HCT116 (cell line): ENCODE results near the gene C12orf43. TPM values are rescaled to one million over a fixed set of nuclear protein-coding genes. Genes with fewer than 3 reads are reported as not detected.

Experiments used
- ATAC-seq: fragments of 200-7000 bp; cut with Tn5 transposase; 2 replicates; pipeline ENCODE4 v1.9.1; 2020; ENCODE audit warnings: mild to moderate bottlenecking, moderate library complexity
- BruUV-seq: library from RNA; stranded (reverse); fragments of 400-500 nt; replicated peaks from 2 replicates; lab custom pipeline; 2021; lab: Mats Ljungman, UMichigan
- CTCF ChIA-PET: fragments of 300-600 bp; sonication (Branson Sonifier 250); formaldehyde crosslinking; loops from one replicate; lab custom pipeline; 2021; ENCODE audit warnings: antibody characterized with exemption; lab: Charles Lee
- POLR2A ChIA-PET: fragments of 300-600, 350-600 bp; sonication (Branson Sonifier 250); formaldehyde crosslinking; loops from one replicate; lab custom pipeline; 2021; ENCODE audit warnings: antibody characterized with exemption; lab: Charles Lee
- RAD21 ChIA-PET, 2 experiments: fragments of 300-600 bp; sonication (Branson Sonifier 250); formaldehyde crosslinking; loops; one replicate each; lab custom pipeline; 2023; ENCODE audit warnings: low total read pairs in 2 of 2; ENCODE audit not compliant: uncharacterized antibody in 2 of 2, unreplicated experiment in 2 of 2, low non-redundant PET in 1 of 2; lab: Charles Lee
- DNase-seq: peaks from one replicate; pipeline ENCODE4 v3.0.0-alpha.2; 2010; ENCODE audit warnings: low read depth, low spot score
- H2AFZ ChIP-seq: fragments of 200-600 bp; shearing (Covaris generic), sonication (generic); 2 replicates; pipeline ENCODE4 v1.6.1; 2017; ENCODE audit warnings: low read depth, mixed run types, mixed read lengths, antibody characterized with exemption, low read length; ENCODE audit not compliant: poor library complexity, severe bottlenecking
- H3K27ac ChIP-seq: 2 replicates; pipeline ENCODE4 v1.5.1; 2012; ENCODE audit warnings: low read depth, low read length
- H3K27me3 ChIP-seq: fragments of 200-600 bp; sonication (generic); 2 replicates; pipeline ENCODE4 v1.6.1; 2016; ENCODE audit warnings: mixed run types, low read length, mixed read lengths; ENCODE audit not compliant: insufficient read depth
- H3K36me3 ChIP-seq, 2 experiments: fragments of 200-500 bp in 1 of 2; fragments of 200-600 bp in 1 of 2; sonication (Bioruptor generic) in 1 of 2; sonication (generic) in 1 of 2; 2 replicates each; pipeline versions ENCODE4 v1.5.1 to v1.6.1; 2014 to 2016; ENCODE audit warnings: low read length in 2 of 2, inconsistent platforms in 1 of 2, mixed read lengths in 1 of 2, mixed run types in 1 of 2; ENCODE audit not compliant: insufficient read depth in 2 of 2, control insufficient read depth in 1 of 2
- H3K4me1 ChIP-seq, 2 experiments: fragments of 200-600 bp in 1 of 2; sonication (generic) in 1 of 2; 2 replicates each; pipeline versions ENCODE4 v1.5.1 to v1.6.1; 2012 to 2017; ENCODE audit warnings: low read length in 2 of 2, inconsistent platforms in 1 of 2, mild to moderate bottlenecking in 1 of 2, mixed read lengths in 1 of 2, mixed run types in 1 of 2, moderate library complexity in 1 of 2; ENCODE audit not compliant: insufficient read depth in 2 of 2, control insufficient read depth in 1 of 2
- H3K4me2 ChIP-seq: fragments of 200-600 bp; sonication (generic); 2 replicates; pipeline ENCODE4 v1.6.1; 2017; ENCODE audit warnings: mixed run types, low read length, mixed read lengths
- H3K4me3 ChIP-seq, 2 experiments: fragments of 200-600 bp in 1 of 2; sonication (generic) in 1 of 2; replicated peaks in 1 of 2; 2 replicates each; pipeline ENCODE4 v1.5.1; 2011 to 2016; ENCODE audit warnings: low read length in 2 of 2, control low read depth in 1 of 2, low read depth in 1 of 2, mild to moderate bottlenecking in 1 of 2, mixed read lengths in 1 of 2, mixed run types in 1 of 2
- H3K79me2 ChIP-seq: fragments of 200-600 bp; sonication (generic); 2 replicates; pipeline ENCODE4 v1.6.1; 2017; ENCODE audit warnings: mild to moderate bottlenecking, mixed run types, low read length, moderate library complexity, mixed read lengths; ENCODE audit not compliant: insufficient read depth
- H3K9ac ChIP-seq: fragments of 200-600 bp; sonication (generic); 2 replicates; pipeline ENCODE4 v1.6.1; 2016; ENCODE audit warnings: low read length, mixed read lengths
- H3K9me2 ChIP-seq: fragments of 200-600 bp; sonication (generic), shearing (Covaris generic); 2 replicates; pipeline ENCODE4 v1.6.1; 2017; ENCODE audit warnings: mixed run types, mild to moderate bottlenecking, moderate library complexity; ENCODE audit not compliant: insufficient read depth
- H3K9me3 ChIP-seq, 2 experiments: fragments of 200-500 bp in 1 of 2; fragments of 200-600 bp in 1 of 2; sonication (Bioruptor generic) in 1 of 2; sonication (generic) in 1 of 2; 2 replicates each; pipeline ENCODE4 v1.6.1; 2014 to 2017; ENCODE audit warnings: low read length in 2 of 2, mixed read lengths in 2 of 2, inconsistent platforms in 1 of 2, low read depth in 1 of 2, mild to moderate bottlenecking in 1 of 2, mixed run types in 1 of 2, moderate library complexity in 1 of 2; ENCODE audit not compliant: control insufficient read depth in 1 of 2, insufficient read depth in 1 of 2
- H4K20me1 ChIP-seq: fragments of 200-600 bp; sonication (generic), shearing (Covaris generic); 2 replicates; pipeline ENCODE4 v1.6.1; 2017; ENCODE audit warnings: mixed run types, mild to moderate bottlenecking, moderate library complexity; ENCODE audit not compliant: insufficient read depth
- CEBPB ChIP-seq: IDR thresholded peaks from 2 replicates; pipeline ENCODE4 v1.6.1; 2012; ENCODE audit warnings: low read depth
- ELF1 ChIP-seq: IDR thresholded peaks from 2 replicates; pipeline ENCODE4 v1.6.1; 2012; ENCODE audit warnings: low read depth, borderline replicate concordance
- EZH2 ChIP-seq: fragments of 200-600 bp; sonication (generic); IDR thresholded peaks from 2 replicates; pipeline ENCODE4 v1.6.1; 2017; ENCODE audit warnings: antibody characterized with exemption, mixed run types
- EZH2phosphoT487 ChIP-seq: fragments of 200-600 bp; IDR thresholded peaks from 2 replicates; pipeline ENCODE4 v1.6.1; 2018; ENCODE audit warnings: antibody characterized with exemption, borderline replicate concordance
- FOSL1 ChIP-seq: IDR thresholded peaks from 2 replicates; pipeline ENCODE4 v1.6.1; 2012; ENCODE audit warnings: low read depth
- POLR2A ChIP-seq: IDR thresholded peaks from 2 replicates; pipeline ENCODE4 v1.7.0; 2011; ENCODE audit warnings: borderline replicate concordance; ENCODE audit not compliant: insufficient read depth, insufficient read length; ENCODE audit errors: extremely low read depth
- POLR2AphosphoS5 ChIP-seq: IDR thresholded peaks from 2 replicates; pipeline ENCODE4 v1.6.1; 2011; ENCODE audit warnings: mild to moderate bottlenecking, low read depth, low read length, moderate library complexity
- RAD21 ChIP-seq: IDR thresholded peaks from 2 replicates; pipeline ENCODE4 v1.6.1; 2012; ENCODE audit warnings: low read depth, mild to moderate bottlenecking
- SIN3A ChIP-seq: IDR thresholded peaks from 2 replicates; pipeline ENCODE4 v1.6.1; 2012; ENCODE audit warnings: low read depth
- SRF ChIP-seq: IDR thresholded peaks from 2 replicates; pipeline ENCODE4 v1.6.1; 2012; ENCODE audit warnings: low read depth
- TCF7L2 ChIP-seq: IDR thresholded peaks from 2 replicates; pipeline ENCODE4 v1.7.0; 2011; ENCODE audit warnings: borderline replicate concordance, inconsistent platforms; ENCODE audit not compliant: insufficient read depth, insufficient read length; ENCODE audit errors: extremely low read depth
- YY1 ChIP-seq: IDR thresholded peaks from 2 replicates; pipeline ENCODE4 v1.6.1; 2011; ENCODE audit warnings: low read length, low read depth, moderate library complexity, mild to moderate bottlenecking; ENCODE audit not compliant: insufficient replicate concordance; ENCODE audit errors: extremely low read depth
- ZFX ChIP-seq: fragments of 450-650 bp; IDR thresholded peaks from 2 replicates; pipeline ENCODE4 v1.6.1; 2017
- ZNF274 ChIP-seq: fragments of 200-500 bp; sonication (Bioruptor generic); IDR thresholded peaks from 2 replicates; pipeline ENCODE4 v1.6.1; 2014; ENCODE audit warnings: mild to moderate bottlenecking, low read depth, low read length, inconsistent platforms
- intact Hi-C: fragments of 100-400 bp; cut with micrococcal nuclease; formaldehyde crosslinking; loops from 2 replicates; pipeline ENCODE4 v1.10.0; 2022
- total RNA-seq: library from RNA; stranded (reverse); gene quantifications from one replicate; pipeline ENCODE4 v1.2.1, GENCODE V29; 2021; ENCODE audit not compliant: unreplicated experiment
- TF ChIP-seq, protein P1 (sequence below): IDR thresholded peaks from 2 replicates; pipeline ENCODE4 v1.6.1; 2012
- TF ChIP-seq, protein P2 (sequence below): IDR thresholded peaks from 2 replicates; pipeline ENCODE4 v1.6.1; 2012
- TF ChIP-seq, protein P3 (sequence below), 3 experiments: fragments of 200-600 bp in 1 of 3; sonication (generic) in 1 of 3; IDR thresholded peaks in 2 of 3; conservative IDR thresholded peaks in 1 of 3; 2 replicates each; pipeline ENCODE4 v1.5.1; 2012 to 2017; ENCODE audit warnings: low read depth in 2 of 3, low read length in 2 of 3, antibody characterized with exemption in 1 of 3, borderline replicate concordance in 1 of 3, control low read depth in 1 of 3, mild to moderate bottlenecking in 1 of 3, mixed read lengths in 1 of 3, mixed run types in 1 of 3, moderate library complexity in 1 of 3; ENCODE audit not compliant: insufficient read depth in 1 of 3

C12orf43 gene
- total RNA-seq, 1 experiment from 2014 or later = 16.2 TPM

DNA sequence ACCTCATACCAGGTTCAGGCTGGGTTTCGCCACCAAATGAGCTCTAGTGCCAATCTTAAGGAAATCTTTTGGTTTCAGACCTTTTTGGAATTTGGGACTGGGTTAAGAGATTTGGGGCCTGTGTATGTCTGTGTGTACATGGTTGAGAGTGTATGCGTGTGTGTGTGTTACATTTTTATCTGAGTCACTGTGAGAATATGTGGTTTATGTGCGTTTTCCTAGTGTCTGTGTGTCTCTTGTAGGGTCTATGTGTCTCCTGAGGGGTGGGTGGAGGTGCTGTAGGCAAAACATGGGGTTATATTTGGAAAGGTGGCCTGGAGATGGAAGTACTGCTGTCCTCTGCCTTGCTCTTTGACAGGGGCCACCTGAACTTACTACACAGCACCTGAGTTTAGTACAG, 17.9 kb downstream of the C12orf43 start:
- H3K4me2 ChIP-seq = no peak overlapping the region
- ChIA-PET POLR2A (no interaction called here), CTCF (no interaction called here), RAD21 (no interaction called here)
- H3K9me3 ChIP-seq = no peaks in the 10 kb centered on the region
- H4K20me1 ChIP-seq = no peaks in the 10 kb centered on the region
- no peak for DNase-seq
- H3K27me3 ChIP-seq = no peaks in the 10 kb centered on the region
- no peaks in the 10 kb centered on the region for H3K79me2 ChIP-seq
- H2AFZ ChIP-seq = no peak overlapping the region
- H3K36me3 ChIP-seq = peaks cover 0 to 6% of the 10 kb centered on the region in 2 experiments; a peak in 3 of 4 replicates
- no peak overlapping the region for H3K9ac ChIP-seq
- H3K4me1 ChIP-seq = no peaks in the 10 kb centered on the region
- no TSS peak for BruUV-seq
- H3K27ac ChIP-seq = no peak overlapping the region
- no peak for ATAC-seq
- H3K4me3 ChIP-seq = no peak overlapping the region
- no peak for TF ChIP-seq FOSL1
- TF ChIP-seq SIN3A = no peak
- no peak for TF ChIP-seq RAD21
- no peak for TF ChIP-seq TCF7L2
- TF ChIP-seq EZH2 = no peak
- no peak for TF ChIP-seq POLR2A
- TF ChIP-seq, protein P1, sequence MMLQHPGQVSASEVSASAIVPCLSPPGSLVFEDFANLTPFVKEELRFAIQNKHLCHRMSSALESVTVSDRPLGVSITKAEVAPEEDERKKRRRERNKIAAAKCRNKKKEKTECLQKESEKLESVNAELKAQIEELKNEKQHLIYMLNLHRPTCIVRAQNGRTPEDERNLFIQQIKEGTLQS = no peak
- TF ChIP-seq ELF1 = no peak
- TF ChIP-seq, protein P2, sequence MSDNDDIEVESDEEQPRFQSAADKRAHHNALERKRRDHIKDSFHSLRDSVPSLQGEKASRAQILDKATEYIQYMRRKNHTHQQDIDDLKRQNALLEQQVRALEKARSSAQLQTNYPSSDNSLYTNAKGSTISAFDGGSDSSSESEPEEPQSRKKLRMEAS = no peak
- TF ChIP-seq YY1 = no peak
- intact Hi-C loops = no loop called here
- no peaks in the 10 kb centered on the region for H3K9me2 ChIP-seq

DNA sequence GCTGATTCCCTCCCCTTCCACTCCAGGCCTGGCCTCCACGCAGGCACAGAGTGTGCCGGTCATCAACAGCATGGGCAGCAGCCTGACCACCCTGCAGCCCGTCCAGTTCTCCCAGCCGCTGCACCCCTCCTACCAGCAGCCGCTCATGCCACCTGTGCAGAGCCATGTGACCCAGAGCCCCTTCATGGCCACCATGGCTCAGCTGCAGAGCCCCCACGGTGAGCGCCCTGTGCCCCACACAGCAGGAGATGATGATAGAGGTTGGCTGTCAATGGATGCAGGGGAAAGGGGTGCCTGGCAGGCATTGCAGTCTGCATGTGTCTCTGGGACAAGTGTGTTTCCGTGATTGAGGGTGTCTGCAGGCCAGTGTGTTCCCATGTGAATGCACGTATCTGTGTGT, 18.8 kb downstream of the C12orf43 start:
- H3K79me2 ChIP-seq = no peaks in the 10 kb centered on the region
- BruUV-seq = no TSS peak
- H3K36me3 ChIP-seq = no peaks in the 10 kb centered on the region
- no peaks in the 10 kb centered on the region for H4K20me1 ChIP-seq
- TF ChIP-seq TCF7L2 (no peak), ZFX (no peak), YY1 (no peak), CEBPB (no peak), ZNF274 (no peak), SRF (no peak), RAD21 (no peak), SIN3A (no peak), EZH2phosphoT487 (no peak), POLR2AphosphoS5 (no peak), POLR2A (no peak)
- TF ChIP-seq, protein P1 = no peak
- TF ChIP-seq, protein P2 = no peak
- TF ChIP-seq, protein P3, sequence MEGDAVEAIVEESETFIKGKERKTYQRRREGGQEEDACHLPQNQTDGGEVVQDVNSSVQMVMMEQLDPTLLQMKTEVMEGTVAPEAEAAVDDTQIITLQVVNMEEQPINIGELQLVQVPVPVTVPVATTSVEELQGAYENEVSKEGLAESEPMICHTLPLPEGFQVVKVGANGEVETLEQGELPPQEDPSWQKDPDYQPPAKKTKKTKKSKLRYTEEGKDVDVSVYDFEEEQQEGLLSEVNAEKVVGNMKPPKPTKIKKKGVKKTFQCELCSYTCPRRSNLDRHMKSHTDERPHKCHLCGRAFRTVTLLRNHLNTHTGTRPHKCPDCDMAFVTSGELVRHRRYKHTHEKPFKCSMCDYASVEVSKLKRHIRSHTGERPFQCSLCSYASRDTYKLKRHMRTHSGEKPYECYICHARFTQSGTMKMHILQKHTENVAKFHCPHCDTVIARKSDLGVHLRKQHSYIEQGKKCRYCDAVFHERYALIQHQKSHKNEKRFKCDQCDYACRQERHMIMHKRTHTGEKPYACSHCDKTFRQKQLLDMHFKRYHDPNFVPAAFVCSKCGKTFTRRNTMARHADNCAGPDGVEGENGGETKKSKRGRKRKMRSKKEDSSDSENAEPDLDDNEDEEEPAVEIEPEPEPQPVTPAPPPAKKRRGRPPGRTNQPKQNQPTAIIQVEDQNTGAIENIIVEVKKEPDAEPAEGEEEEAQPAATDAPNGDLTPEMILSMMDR (IDR thresholded peaks at IDR 0.05 in 2 of 3, conservative IDR thresholded peaks at IDR 0.05 in 1 of 3; ENCODE audit: borderline replicate concordance in 1 of 3, insufficient read depth in 1 of 3, low read depth in 2 of 3, low read length in 2 of 3) = no peak
- TF ChIP-seq, all 23 proteins: peak for 0
- DNase-seq = no peak
- no peaks in the 10 kb centered on the region for H3K9me2 ChIP-seq
- H3K9ac ChIP-seq = no peak overlapping the region
- H3K27me3 ChIP-seq = no peaks in the 10 kb centered on the region
- ChIA-PET CTCF (no interaction called here), POLR2A (no interaction called here), RAD21 (no interaction called here)
- no peaks in the 10 kb centered on the region for H3K4me1 ChIP-seq
- no peaks in the 10 kb centered on the region for H3K9me3 ChIP-seq
- no peak overlapping the region for H3K4me2 ChIP-seq
- no peak overlapping the region for H2AFZ ChIP-seq
- ATAC-seq = no peak
- intact Hi-C loops = no loop called here
- no peak overlapping the region for H3K27ac ChIP-seq
- H3K4me3 ChIP-seq = no peak overlapping the region
